NCI-H1105 treated with DMSO at 0.1 percent for 48 hours (cell line): ENCODE data around the gene SHISA4.
"Not testable (repeated sequence)": the region's sequence is repeated elsewhere in the genome, so short reads cannot be mapped to it uniquely, and the experiment has no call there.

Experiments used
- DNase-seq: peaks from one replicate; lab custom pipeline; 2025; lab: John Stamatoyannopoulos, UW

Gene SHISA4

GRCh38 chr1:201930803-201931202 lies 42.1 kb downstream of the SHISA4 start:
- no peak for DNase-seq

GRCh38 chr1:201933840-201934430 lies 45.2 kb downstream of the SHISA4 start:
- no peak for DNase-seq

DNA sequence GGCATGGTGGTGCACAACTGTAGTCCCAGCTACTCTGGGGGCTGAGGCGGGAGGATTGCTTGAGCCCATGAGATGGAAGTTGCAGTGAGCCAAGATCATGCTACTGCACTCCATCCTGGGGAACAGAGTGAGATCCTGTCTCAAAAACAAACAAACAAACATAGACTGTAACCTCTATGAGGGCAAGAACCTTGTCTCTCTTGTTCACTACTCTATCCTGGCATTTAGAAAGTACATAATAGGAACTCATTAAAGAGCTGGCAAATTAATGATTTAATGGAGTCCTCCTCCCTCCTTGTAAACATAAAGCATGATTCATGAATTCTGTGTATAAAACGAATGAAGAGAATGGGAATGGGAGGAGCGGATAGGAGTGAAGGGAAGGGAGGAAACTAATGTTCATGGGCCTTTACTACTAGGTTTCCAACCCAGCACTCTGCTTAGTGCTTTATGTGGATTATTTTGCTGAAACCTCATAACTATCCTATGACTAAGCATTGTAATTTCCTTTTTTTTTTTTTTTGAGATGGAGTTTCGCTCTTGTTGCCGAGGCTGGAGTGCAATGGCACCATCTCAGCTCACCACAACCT lies 49.0 kb downstream of the SHISA4 start:
- DNase-seq: no peak

GRCh38 chr1:201938440-201939035 lies 49.8 kb downstream of the SHISA4 start:
- DNase-seq: no peak

DNA sequence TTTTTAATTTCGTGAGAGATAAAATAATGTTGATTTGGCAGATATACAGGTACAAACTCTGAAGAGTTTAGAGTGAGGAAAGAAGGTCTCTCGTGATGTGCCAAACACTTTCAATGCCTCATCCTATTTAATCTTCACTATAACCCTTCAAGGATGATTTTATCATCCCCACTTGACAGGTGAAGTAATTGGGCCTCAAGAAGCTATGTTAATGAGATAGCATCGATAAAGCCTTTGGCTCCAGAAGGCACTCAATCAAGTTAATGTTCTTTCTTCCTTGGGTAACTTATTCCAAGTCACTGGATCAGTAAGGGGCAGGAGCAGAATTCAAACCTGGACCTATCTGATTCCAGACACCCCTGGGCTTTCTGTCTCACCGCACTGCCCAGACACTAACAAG lies 50.5 kb downstream of the SHISA4 start:
- DNase-seq: no peak

- DNase-seq: no peak
These were observed 50.9 kb downstream of the SHISA4 start for GRCh38 chr1:201939574-201939973.

DNA sequence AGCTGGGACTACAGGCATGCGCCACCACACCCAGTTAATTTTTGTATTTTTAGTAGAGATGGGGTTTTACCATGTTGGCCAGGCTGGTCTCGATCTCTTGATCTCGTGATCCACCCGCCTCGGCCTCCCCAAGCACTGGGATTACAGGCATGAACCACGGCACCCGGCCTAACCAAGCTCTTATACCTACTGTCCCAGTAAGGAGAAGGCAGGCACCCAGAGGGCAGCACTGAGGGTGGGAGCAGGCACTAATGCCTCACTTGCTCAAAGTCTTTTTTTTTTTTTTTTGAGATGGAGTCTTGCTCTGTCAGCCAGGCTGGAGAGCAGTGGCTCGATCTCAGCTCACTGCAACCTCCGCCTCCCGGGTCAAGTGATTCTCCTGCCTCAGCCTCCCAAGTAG lies 51.6 kb downstream of the SHISA4 start:
- DNase-seq: not testable (repeated sequence)

DNA sequence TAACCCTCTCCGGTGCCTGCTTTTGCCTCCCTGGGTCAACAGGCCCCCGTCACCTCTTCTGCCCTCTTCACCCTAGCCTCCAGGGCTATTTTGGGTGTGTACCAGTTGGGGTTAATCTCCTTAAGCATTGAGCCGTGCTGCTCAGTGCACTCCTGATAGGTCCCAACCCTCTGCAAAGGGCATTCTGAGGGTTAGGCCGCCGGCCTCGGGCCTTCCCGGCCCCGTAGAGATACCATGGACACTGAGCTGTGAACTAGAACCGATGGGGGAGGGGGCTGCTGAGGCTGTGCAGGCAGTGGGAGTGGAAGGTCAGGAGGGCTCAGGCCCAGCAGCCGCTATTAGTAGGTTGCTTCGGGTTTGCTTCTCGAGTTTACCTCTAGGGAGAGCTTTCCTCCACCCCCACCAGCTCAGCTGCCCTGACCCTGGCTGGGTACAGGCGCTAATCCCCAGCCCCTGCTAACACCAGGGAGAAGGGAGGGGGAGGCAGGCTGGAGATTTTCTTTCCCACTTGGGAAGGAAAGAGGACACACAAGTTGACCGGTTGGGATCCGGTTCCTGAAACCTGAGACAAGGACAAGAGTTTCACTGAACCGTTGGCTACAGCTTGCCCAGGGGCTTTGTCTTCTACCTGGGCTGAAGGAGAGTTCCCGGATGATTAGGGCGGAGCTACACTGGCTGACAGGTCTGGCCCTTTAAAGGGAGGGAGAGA lies 52.9 kb downstream of the SHISA4 start:
- DNase-seq: no peak

DNA sequence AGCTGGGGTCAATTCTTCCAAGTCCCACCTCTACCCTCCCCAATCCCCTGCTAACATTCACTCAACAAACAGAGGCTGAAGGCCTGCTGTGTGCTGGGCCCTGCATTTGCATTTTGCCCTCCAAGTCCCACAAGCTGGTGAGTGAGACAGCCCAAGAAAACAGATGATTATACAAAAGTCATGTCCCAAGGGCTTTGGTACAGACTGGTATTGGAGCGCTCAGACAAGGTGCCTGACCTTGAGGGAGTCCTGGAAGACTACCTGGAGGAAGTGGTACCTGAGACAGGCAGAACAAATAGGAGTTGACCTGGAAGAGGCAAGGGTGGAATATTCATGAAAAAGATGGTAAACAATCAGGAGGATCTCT lies 53.4 kb downstream of the SHISA4 start:
- DNase-seq: no peak
